OCI-LY1 (cell line): Measurements from ENCODE around the gene ITPK1.

Experiments used
- EZH2 ChIP-seq: fragments of 200-600 bp; sonication (generic), shearing (Covaris generic); IDR thresholded peaks from 2 replicates; pipeline ENCODE4 v1.8.0; 2017; ENCODE audit warnings: borderline replicate concordance, mixed run types, mild to moderate bottlenecking, antibody characterized with exemption, low read length, moderate library complexity, mixed read lengths
- TF ChIP-seq, protein P1 (sequence below): fragments of 200-600 bp; sonication (generic), shearing (Covaris generic); IDR thresholded peaks from 2 replicates; pipeline ENCODE4 v1.5.1; 2017; ENCODE audit warnings: mild to moderate bottlenecking, antibody characterized with exemption, low read length, moderate library complexity, mixed read lengths

DNA sequence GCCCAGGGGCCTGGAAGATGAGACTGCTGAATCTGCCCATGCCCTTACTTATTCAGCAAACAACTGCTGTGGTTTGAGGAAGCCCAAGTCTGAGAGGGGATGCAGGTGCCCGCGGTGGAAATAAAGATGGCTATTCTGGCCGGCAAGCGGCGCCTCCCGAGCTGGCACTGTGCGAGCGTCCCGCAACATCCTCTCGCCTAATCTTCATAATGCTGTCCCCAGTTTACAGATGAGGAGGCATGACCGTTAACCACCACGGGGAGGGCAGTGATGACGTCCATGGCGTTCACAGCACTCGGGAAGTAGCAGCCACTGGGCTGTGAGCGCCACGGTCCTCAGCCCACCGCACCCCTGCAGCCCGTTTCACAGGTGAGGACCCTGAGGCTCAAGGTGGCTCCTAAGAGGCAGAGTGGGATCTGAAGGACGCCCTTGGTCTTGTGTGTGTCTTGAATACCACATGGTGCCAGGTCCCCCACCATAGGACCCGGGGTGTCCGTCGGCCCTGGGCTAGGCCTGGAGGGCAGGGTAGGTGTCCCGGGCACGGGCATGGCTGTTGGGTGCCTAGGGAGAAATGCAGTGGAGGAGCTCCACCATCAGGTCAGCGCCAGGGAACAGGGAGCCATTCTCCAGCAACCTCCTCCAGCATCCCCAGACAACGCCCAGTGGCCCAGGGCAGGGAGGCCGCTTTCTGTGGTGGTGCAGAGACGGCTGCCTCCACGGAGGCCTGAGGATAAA is 172.6 kb downstream of the ITPK1 start:
- TF ChIP-seq, protein P1, sequence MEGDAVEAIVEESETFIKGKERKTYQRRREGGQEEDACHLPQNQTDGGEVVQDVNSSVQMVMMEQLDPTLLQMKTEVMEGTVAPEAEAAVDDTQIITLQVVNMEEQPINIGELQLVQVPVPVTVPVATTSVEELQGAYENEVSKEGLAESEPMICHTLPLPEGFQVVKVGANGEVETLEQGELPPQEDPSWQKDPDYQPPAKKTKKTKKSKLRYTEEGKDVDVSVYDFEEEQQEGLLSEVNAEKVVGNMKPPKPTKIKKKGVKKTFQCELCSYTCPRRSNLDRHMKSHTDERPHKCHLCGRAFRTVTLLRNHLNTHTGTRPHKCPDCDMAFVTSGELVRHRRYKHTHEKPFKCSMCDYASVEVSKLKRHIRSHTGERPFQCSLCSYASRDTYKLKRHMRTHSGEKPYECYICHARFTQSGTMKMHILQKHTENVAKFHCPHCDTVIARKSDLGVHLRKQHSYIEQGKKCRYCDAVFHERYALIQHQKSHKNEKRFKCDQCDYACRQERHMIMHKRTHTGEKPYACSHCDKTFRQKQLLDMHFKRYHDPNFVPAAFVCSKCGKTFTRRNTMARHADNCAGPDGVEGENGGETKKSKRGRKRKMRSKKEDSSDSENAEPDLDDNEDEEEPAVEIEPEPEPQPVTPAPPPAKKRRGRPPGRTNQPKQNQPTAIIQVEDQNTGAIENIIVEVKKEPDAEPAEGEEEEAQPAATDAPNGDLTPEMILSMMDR: no peak
- no peak for TF ChIP-seq EZH2
